ENCODE data around the gene YAP1. TPM values are rescaled to one million over a fixed set of nuclear protein-coding genes. Genes with fewer than 3 reads are reported as not detected.

The YAP1 gene
- total RNA-seq, 1 experiment from 2014 or later, result 158 TPM

DNA sequence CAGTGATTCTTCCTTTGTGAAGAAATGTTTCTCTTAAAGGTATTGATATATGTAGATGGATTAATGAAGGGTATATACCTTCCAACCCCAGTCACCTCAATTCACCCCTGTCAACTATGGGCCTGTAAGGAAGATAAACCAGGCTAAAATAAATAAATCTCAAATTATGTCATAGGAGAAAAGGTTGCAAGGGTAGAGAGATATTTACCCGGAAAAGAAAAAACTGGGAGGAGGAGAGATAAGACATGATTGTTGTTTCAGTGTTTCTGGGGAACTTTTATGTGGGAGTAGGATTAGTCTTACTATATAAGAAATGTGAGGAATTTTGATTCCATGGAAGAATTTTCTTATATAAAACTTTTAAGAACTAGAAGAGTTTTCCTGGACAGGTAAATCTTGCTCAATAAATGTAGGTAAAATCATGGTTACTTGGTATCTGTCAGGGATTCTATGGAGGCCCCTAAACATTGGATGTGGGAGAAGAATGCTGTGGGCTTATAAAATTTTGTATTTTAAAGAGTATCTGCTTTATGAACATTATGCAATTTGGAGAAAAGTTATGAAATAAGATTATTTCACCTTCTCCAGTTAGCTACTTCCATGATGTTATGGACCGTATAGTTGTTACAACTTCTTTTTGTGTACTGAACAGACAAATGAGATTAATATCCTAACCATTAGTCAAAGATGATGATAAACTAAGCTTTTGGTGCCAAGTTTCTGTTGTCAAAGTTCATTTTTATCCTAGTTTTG, 6.4 kb downstream of the YAP1 start:
- BruUV-seq (replicated peaks), result no TSS peak
- peaks cover 29% of the 10 kb centered on the region for H3K4me1 Mint-ChIP-seq (ENCODE audit: insufficient read depth, unreplicated experiment)
- intact Hi-C loops (cut with micrococcal nuclease), result no loop called here
- peak overlapping the region; percentile 51 for H3K27ac Mint-ChIP-seq (ENCODE audit: low read depth, unreplicated experiment)
- CTCF ChIA-PET, result interaction anchor here (1.1 kb wide), 1 partner anchor 255 kb away, joined by 3 read pairs; no protein-coding TSS in a partner anchor
- no peak for DNase-seq (ENCODE audit: unreplicated experiment)
- no peak for TF ChIP-seq CTCF (IDR thresholded peaks at IDR 0.05; ENCODE audit: unreplicated experiment)
- POLR2A ChIA-PET, result interaction anchor here (0.6 to 2.0 kb wide), 7 partner anchors 15 to 483 kb away, joined by 3 to 9 read pairs (median 3); no protein-coding TSS in a partner anchor
- no peaks in the 10 kb centered on the region for H3K9me3 Mint-ChIP-seq (ENCODE audit: unreplicated experiment)
- no peak overlapping the region for H3K4me3 Mint-ChIP-seq (ENCODE audit: unreplicated experiment)
- H3K36me3 Mint-ChIP-seq (ENCODE audit: insufficient read depth, unreplicated experiment), result peaks cover 19% of the 10 kb centered on the region
- no peaks in the 10 kb centered on the region for H3K27me3 Mint-ChIP-seq (ENCODE audit: insufficient read depth, unreplicated experiment)

DNA sequence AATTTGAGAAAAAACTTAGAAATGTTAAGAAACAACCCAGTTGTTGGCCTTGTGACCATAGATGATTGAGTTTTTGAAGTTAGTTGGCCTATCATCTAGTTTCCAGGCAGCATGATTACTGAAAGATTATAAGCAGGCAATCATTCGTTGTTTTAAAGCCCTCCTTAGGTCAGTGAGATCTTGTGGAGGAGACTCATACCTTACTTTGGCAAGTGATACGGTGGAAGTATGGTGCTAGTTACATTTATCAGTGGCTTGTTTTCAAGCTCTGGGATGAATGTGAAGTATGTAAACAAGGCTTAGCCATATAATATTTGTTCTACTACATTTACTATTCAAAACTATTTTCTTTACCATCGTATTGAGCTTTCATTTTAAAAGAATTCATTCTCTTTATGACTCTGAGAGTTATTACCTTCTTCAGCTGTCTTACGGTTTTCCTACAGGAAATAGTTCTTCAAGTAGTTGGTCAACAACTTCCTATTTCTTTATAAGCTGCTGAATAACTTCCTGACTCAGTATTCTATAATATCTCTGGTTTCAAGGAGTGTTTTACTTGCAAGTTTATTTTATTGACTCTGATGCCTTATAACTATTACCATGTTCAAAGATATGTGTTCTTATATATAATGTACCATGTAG, 7.3 kb downstream of the YAP1 start:
- no TSS peak for BruUV-seq (replicated peaks)
- POLR2A ChIA-PET, result interaction anchor here (0.6 to 3.4 kb wide), 11 partner anchors 8 to 152 kb away, joined by 3 to 21 read pairs (median 4); partner anchors contain the start of gene YAP1
- H3K27me3 Mint-ChIP-seq (ENCODE audit: insufficient read depth, unreplicated experiment), result no peaks in the 10 kb centered on the region
- TF ChIP-seq CTCF (IDR thresholded peaks at IDR 0.05; ENCODE audit: unreplicated experiment), result no peak
- intact Hi-C loops (cut with micrococcal nuclease), result no loop called here
- H3K27ac Mint-ChIP-seq (ENCODE audit: low read depth, unreplicated experiment), result no peak overlapping the region
- CTCF ChIA-PET, result interaction anchor here (0.7 to 1.2 kb wide), 3 partner anchors 60 to 257 kb away, joined by 3 read pairs; no protein-coding TSS in a partner anchor
- no peak overlapping the region for H3K4me3 Mint-ChIP-seq (ENCODE audit: unreplicated experiment)
- no peaks in the 10 kb centered on the region for H3K9me3 Mint-ChIP-seq (ENCODE audit: unreplicated experiment)
- DNase-seq (ENCODE audit: unreplicated experiment), result no peak
- H3K4me1 Mint-ChIP-seq (ENCODE audit: insufficient read depth, unreplicated experiment), result peaks cover 29% of the 10 kb centered on the region
- peaks cover 24% of the 10 kb centered on the region for H3K36me3 Mint-ChIP-seq (ENCODE audit: insufficient read depth, unreplicated experiment)

- DNase-seq (ENCODE audit: unreplicated experiment), result no peak
- POLR2A ChIA-PET, result interaction anchor here (0.5 to 3.6 kb wide), 16 partner anchors 8 to 201 kb away, joined by 3 to 21 read pairs (median 5); partner anchors contain the start of gene YAP1
Measured at GRCh38 chr11:102118937-102119336, 8.7 kb downstream of the YAP1 start.

More at GRCh38 chr11:102118937-102119336, 8.7 kb downstream of the YAP1 start:
- no TSS peak for BruUV-seq (replicated peaks)
- H3K9me3 Mint-ChIP-seq (ENCODE audit: unreplicated experiment), result no peaks in the 10 kb centered on the region
- H3K27ac Mint-ChIP-seq (ENCODE audit: low read depth, unreplicated experiment), result peak overlapping the region; percentile 87
- CTCF ChIA-PET, result interaction anchor here (0.7 to 1.7 kb wide), 4 partner anchors 11 to 258 kb away, joined by 3 to 13 read pairs (median 4); no protein-coding TSS in a partner anchor
- H3K36me3 Mint-ChIP-seq (ENCODE audit: insufficient read depth, unreplicated experiment), result peaks cover 35% of the 10 kb centered on the region
- intact Hi-C loops (cut with micrococcal nuclease), result no loop called here
- peaks cover 28% of the 10 kb centered on the region for H3K4me1 Mint-ChIP-seq (ENCODE audit: insufficient read depth, unreplicated experiment)
- TF ChIP-seq CTCF (IDR thresholded peaks at IDR 0.05; ENCODE audit: unreplicated experiment), result no peak
- H3K4me3 Mint-ChIP-seq (ENCODE audit: unreplicated experiment), result peak overlapping the region; percentile 54
- no peaks in the 10 kb centered on the region for H3K27me3 Mint-ChIP-seq (ENCODE audit: insufficient read depth, unreplicated experiment)

Data from MCF 10A (cell line).